Stimulated activated CD4-positive, alpha-beta T cell treated with anti-CD3 and anti-CD28 coated beads, Interleukin-4, amount 100 ng/mL, for 1 hour (primary cell): ENCODE results near the gene SPHKAP.
"Not testable (repeated sequence)": the region's sequence is repeated elsewhere in the genome, so short reads cannot be mapped to it uniquely, and the experiment has no call there.

Experiments
- DNase-seq: peaks from one replicate; pipeline ENCODE4 v3.0.0-alpha.2; 2020

Gene SPHKAP

DNA sequence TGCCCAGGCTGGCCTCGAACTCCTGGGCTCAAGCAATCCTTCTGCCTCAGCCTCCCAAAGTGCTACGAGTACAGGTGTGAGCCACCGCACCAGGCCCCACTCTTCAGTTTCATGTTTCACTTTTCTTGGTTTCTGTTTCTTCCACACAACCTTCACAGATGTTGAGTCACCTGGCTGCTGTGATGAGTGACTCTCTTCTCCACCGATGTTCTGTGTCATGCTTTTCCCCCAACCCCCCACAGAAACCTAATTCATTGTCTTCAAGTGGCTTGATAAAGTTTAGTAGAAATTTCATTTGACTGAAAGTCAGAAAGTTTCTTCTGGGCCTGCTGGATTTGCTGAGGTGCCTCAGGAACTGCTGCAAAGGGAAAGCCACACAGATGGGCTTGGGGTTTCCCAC, 78.5 kb downstream of the SPHKAP start:
- DNase-seq, result no peak

DNA sequence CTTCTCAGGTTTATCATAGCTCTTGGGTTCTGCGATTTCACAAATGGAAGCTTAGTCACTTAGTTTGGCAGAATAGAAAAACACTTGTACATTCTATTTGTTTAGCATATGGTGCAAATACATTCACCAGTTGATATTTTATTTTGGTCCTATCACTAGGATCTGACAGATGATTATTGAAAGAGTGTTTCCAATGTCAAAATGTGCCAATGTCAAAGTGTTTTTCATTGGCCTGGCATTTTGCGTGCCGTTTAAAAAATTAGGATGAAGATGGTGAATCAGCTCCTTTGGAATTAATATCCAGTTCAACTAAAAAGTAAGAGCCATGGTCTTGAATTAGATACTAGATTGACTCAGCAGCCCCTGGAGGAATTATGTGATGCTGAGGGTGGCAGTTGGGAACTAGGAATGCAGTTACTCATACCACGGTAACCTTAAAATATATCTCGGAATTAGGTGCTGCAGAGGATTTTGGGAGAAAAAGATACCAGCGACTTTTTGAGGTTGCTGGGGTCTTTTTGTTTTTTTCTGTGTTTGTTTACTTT, 87.0 kb downstream of the SPHKAP start:
- no peak for DNase-seq

GRCh38 chr2:228092056-228092455, 89.4 kb downstream of the SPHKAP start:
- DNase-seq, result no peak

DNA sequence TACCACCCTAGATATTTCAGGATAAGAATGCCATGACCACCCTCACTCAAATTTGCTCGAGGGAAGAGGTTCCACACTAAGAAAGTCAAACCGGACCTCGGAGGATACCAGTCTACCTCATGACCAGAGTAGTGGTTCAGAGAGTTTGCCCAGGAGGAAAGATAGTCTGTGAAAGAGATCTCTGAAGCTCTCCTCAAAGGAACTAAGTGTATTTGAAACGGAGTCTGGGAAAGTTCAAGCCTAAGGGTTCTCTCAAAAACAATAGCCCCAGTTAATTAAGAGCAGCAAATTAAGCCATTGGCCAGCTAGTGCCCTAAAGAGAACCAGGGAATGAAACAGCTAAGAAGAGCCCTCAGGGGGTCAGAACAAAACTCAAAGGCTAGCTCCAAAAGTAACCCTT, 94.9 kb downstream of the SPHKAP start:
- no peak for DNase-seq

DNA sequence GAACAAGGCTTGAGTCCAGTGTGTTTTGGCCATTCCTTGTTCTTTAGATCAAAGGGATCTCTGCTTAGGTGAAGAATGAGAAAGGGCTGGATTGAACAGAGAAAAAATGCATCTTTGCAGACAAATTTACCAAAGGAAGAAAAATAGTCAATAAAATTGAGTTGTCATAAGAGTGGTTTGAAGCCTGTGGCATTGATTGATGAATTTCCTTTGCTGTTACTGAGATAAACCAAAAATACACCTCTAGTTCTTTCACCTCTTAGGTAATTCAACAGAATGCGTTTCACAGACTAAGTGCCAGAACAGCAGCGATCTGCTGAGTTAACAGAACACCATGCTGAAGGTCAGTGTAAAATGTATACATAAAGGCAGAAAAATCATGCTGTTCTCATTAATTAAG, 96.8 kb downstream of the SPHKAP start:
- no peak for DNase-seq

GRCh38 chr2:228083131-228083530, 98.4 kb downstream of the SPHKAP start:
- DNase-seq, result no peak

- DNase-seq, result no peak
These were observed 98.9 kb downstream of the SPHKAP start for GRCh38 chr2:228082571-228082970.

- no peak for DNase-seq
These were observed 102.3 kb downstream of the SPHKAP start for GRCh38 chr2:228079194-228079593.

DNA sequence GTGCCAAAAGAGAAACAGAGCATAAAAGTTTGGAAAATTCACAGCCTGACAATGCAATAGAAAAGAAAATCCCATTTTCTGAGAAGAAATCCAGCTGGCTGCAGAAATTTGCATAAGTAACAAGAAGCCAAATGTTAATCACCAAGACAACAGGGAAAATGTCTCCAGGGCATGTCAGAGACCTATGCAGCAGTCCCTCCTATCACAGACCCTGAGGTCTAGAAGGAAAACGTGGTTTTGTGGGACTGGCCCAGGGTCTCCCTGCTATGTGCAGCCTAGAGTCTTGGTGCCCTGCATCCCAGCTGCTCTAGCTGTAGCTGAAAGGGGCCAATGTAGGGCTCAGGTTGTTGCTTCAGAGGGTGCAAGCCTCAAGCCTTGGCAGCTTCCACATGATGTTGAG, 104.8 kb downstream of the SPHKAP start:
- not testable (repeated sequence) for DNase-seq

- DNase-seq, result no peak
These were observed 108.8 kb downstream of the SPHKAP start for GRCh38 chr2:228072669-228073068.

- no peak for DNase-seq
These were observed 114.2 kb downstream of the SPHKAP start for GRCh38 chr2:228067309-228067708.

GRCh38 chr2:228066126-228066798, 115.2 kb downstream of the SPHKAP start:
- DNase-seq, result no peak

GRCh38 chr2:228065686-228066085, 115.8 kb downstream of the SPHKAP start:
- DNase-seq, result no peak

- DNase-seq, result no peak
These were observed 116.6 kb downstream of the SPHKAP start for GRCh38 chr2:228064796-228065315.

DNA sequence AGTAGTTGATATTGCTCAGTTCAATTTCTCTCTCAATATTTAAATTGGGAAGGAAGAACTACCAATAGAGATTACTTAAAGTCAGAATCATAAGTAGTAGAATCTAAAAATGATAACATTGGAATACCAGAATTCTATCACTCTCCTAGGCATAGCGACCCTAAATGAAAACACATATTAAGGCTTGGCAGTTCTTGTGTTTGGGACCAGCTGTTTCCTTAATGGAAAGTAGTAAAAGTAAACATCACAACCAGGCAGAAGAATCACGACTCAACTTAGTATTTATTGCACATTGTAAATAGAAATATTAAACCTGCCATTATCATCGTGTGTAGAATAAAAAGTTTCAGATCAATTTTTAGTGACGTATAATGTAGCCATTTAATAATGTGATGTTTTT, 117.5 kb downstream of the SPHKAP start:
- no peak for DNase-seq

DNA sequence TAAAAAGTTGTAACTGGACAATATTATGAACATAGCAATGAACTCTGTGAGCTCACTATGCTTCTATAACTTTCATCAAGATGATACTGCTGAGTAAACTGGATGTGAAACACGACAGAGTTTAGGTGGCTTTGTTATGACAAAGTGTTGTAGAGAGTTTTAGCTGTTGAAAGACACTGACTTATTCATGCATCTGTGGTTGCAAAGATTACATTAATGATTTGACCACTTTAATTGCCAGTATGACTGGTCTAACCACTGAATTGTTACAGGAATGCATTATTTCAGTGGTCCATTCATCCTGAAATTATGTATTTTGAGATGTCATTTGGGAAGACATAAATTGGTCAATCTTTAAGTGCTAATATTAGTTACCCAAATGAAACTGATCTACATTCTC, 117.9 kb downstream of the SPHKAP start:
- DNase-seq, result no peak

GRCh38 chr2:228059735-228060134, 121.8 kb downstream of the SPHKAP start:
- no peak for DNase-seq

- no peak for DNase-seq
These were observed 125.0 kb downstream of the SPHKAP start for GRCh38 chr2:228056293-228057097.

DNA sequence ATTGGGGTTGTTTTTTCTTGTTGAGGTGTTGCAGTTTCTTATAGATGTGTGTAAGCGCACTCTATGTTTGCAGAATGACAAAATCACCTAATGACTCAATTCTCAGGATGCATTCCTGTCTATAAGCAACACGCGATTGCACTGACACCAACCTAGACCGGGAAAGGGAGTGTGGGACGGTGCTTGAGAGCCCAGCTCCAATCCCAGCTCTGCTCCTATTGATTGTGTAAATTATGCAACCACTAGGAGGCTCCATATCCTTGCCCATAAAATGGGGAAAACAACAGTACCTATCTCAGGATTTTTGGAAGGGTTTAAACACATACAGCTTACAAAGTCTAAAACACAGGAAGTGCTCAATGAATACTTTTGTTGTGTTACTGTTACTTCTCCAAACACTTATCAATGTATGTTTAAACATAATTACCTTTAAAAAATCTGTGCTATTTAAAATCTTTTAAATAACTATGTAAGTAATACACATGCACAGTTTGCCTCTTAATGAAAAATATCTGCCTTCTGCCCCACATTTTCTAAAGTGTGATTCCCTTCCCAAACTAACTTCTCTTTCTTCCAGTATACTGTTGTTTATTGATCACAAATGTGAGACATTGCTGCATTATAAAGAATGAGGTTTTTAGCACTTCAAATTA, 132.5 kb downstream of the SPHKAP start:
- DNase-seq, result no peak

DNA sequence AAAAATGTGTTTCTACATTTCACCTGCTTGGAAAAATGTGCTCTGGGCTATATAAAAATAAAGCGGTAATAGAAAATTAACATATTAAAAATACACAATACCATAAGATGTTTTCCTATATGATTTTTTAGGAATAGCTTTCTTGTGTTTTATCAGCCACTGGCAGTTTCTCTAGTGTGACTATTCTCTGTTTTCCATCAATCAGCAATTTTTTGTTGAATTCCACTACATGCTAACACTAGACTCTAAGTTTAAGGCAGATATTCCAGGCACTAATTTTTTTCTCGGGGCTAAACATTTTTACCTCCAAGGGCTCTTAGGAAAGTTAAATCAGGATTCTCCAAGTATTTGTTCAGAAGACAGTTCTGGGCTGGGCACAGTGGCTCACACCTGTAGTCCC, 140.5 kb downstream of the SPHKAP start:
- no peak for DNase-seq

GRCh38 chr2:228039752-228040534, 141.5 kb downstream of the SPHKAP start:
- DNase-seq, result no peak

DNA sequence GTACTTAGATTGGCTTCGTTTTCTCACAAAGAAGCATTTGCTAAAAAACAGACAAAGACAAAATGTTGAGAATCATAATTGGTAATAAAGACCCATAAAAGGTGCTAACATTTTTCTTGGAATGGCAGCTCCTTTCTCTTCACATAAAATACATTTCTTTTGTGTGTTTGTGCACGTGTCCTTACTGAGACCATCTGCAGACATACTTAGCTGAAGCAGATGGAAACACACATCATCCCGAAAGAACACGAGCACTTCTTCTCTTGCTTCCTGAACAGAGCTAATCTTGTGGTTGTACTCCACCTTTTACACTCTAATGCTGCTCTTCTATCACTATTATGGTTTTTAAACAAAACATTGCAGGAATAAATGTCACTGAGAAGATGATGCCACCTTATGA, 142.5 kb downstream of the SPHKAP start:
- DNase-seq, result no peak

- no peak for DNase-seq
These were observed 143.6 kb downstream of the SPHKAP start for GRCh38 chr2:228037915-228038314.
